PC-9 (cell line): ENCODE data around the gene ZNF513. TPM values are rescaled to one million over a fixed set of nuclear protein-coding genes. Genes with fewer than 3 reads are reported as not detected.

Source experiments
- BruUV-seq: library from RNA; stranded (reverse); fragments of 400-500 nt; replicated peaks from 2 replicates; lab custom pipeline; 2021; lab: Mats Ljungman, UMichigan
- CTCF ChIA-PET: fragments of 300-600 bp; sonication (Branson Sonifier 250); formaldehyde crosslinking; loops from one replicate; lab custom pipeline; 2022; ENCODE audit warnings: antibody characterized with exemption; lab: Charles Lee
- POLR2A ChIA-PET: fragments of 300-600 bp; sonication (Branson Sonifier 250); formaldehyde crosslinking; loops from one replicate; lab custom pipeline; 2022; ENCODE audit warnings: antibody characterized with exemption; ENCODE audit not compliant: unreplicated experiment; lab: Charles Lee
- DNase-seq, 2 experiments: peaks; one replicate each; pipeline versions ENCODE4 v3.0.0 to v3.0.0-alpha.2; 2015 to 2022; ENCODE audit warnings: mixed read lengths in 1 of 2
- H2AFZ ChIP-seq: fragments of 200-600 bp; sonication (generic); 2 replicates; pipeline ENCODE4 v1.8.1; 2017; ENCODE audit warnings: antibody characterized with exemption
- H3F3A ChIP-seq: fragments of 200-600 bp; sonication (generic); 2 replicates; pipeline ENCODE4 v1.8.1; 2017; ENCODE audit warnings: antibody characterized with exemption, mild to moderate bottlenecking, low read depth; ENCODE audit not compliant: insufficient read depth
- H3K27ac ChIP-seq: fragments of 200-600 bp; sonication (generic); 2 replicates; pipeline ENCODE4 v1.6.1; 2016; ENCODE audit warnings: mixed run types
- H3K27me3 ChIP-seq: fragments of 200-600 bp; sonication (generic); 2 replicates; pipeline ENCODE4 v1.6.1; 2016; ENCODE audit warnings: low read depth, mixed run types; ENCODE audit not compliant: insufficient read depth
- H3K36me3 ChIP-seq: fragments of 200-600 bp; sonication (generic); 2 replicates; pipeline ENCODE4 v1.6.1; 2016; ENCODE audit warnings: low read depth, mixed run types
- H3K4me1 ChIP-seq: fragments of 200-600 bp; sonication (generic); replicated peaks from 2 replicates; pipeline ENCODE4 v1.6.1; 2016; ENCODE audit warnings: mixed run types; ENCODE audit not compliant: insufficient read depth
- H3K4me2 ChIP-seq: fragments of 200-600 bp; sonication (generic); 2 replicates; pipeline ENCODE4 v1.6.1; 2017; ENCODE audit warnings: mixed run types
- H3K4me3 ChIP-seq: fragments of 200-600 bp; sonication (generic); 2 replicates; pipeline ENCODE4 v1.6.1; 2016; ENCODE audit warnings: mixed run types
- H3K79me2 ChIP-seq: fragments of 200-600 bp; sonication (generic); 2 replicates; pipeline ENCODE4 v1.6.1; 2017; ENCODE audit warnings: low read depth, mixed run types
- H3K9me2 ChIP-seq: fragments of 200-600 bp; sonication (generic); 2 replicates; pipeline ENCODE4 v1.8.1; 2017; ENCODE audit warnings: mild to moderate bottlenecking; ENCODE audit not compliant: insufficient read depth
- H3K9me3 ChIP-seq: fragments of 200-600 bp; sonication (generic); 2 replicates; pipeline ENCODE4 v1.8.1; 2016; ENCODE audit warnings: low read depth; ENCODE audit not compliant: insufficient read depth
- H4K20me1 ChIP-seq: fragments of 200-600 bp; sonication (generic); 2 replicates; pipeline ENCODE4 v1.8.1; 2017; ENCODE audit not compliant: insufficient read depth
- CTCF ChIP-seq: fragments of 200-600 bp; sonication (generic); conservative IDR thresholded peaks from 2 replicates; pipeline ENCODE4 v1.6.1; 2017; ENCODE audit warnings: mixed run types, antibody characterized with exemption, mild to moderate bottlenecking, moderate library complexity
- EZH2 ChIP-seq: fragments of 200-600 bp; sonication (generic); IDR thresholded peaks from 2 replicates; pipeline ENCODE4 v1.8.0; 2017; ENCODE audit warnings: antibody characterized with exemption, low read depth
- intact Hi-C: fragments of 100-400 bp; cut with micrococcal nuclease; formaldehyde crosslinking; loops from one replicate; pipeline ENCODE4 v1.10.0; 2022; ENCODE audit not compliant: unreplicated experiment
- total RNA-seq: library from RNA; stranded (reverse); gene quantifications from 2 replicates; pipeline ENCODE4 v1.2.3, GENCODE V29; 2021

The ZNF513 gene
- total RNA-seq, 1 experiment from 2014 or later, result 4.5 TPM

GRCh38 chr2:27381577-27382181 lies 1.1 kb upstream of the ZNF513 start:
- no peak for DNase-seq
- TF ChIP-seq CTCF (no peak), EZH2 (no peak)
- POLR2A ChIA-PET, result interaction anchor here (0.6 kb wide), 1 partner anchor 59 kb away, joined by 3 read pairs; no protein-coding TSS in a partner anchor
- Histone ChIP-seq H3K27ac (no peak overlapping the region), H3F3A (peaks cover 63% of the 10 kb centered on the region), H2AFZ (no peak overlapping the region), H4K20me1 (0 out of 2 replicates have a peak, but pooled peaks cover 7% of the 10 kb centered on the region), H3K27me3 (no peaks in the 10 kb centered on the region), H3K36me3 (peaks cover 23% of the 10 kb centered on the region), H3K4me2 (no peak overlapping the region), H3K9me3 (no peaks in the 10 kb centered on the region), H3K4me3 (no peak overlapping the region), H3K79me2 (no peaks in the 10 kb centered on the region), H3K9me2 (no peaks in the 10 kb centered on the region), H3K4me1 (no peaks in the 10 kb centered on the region)
- CTCF ChIA-PET, result no interaction called here
- TSS peak; percentile 35 for BruUV-seq
- intact Hi-C loops, result no loop called here

- H3K79me2 ChIP-seq, result no peaks in the 10 kb centered on the region
- 0 out of 2 replicates have a peak, but pooled peaks cover 7% of the 10 kb centered on the region for H4K20me1 ChIP-seq
- peak overlapping the region; percentile 84 for H3K4me2 ChIP-seq
- H3K9me2 ChIP-seq, result no peaks in the 10 kb centered on the region
- H3K9me3 ChIP-seq, result no peaks in the 10 kb centered on the region
- H2AFZ ChIP-seq, result peak overlapping the region; percentile 50; the same call in 1 of the 2 replicates
- H3K4me3 ChIP-seq, result peak overlapping the region; percentile 57
- H3K27ac ChIP-seq, result peak overlapping the region; percentile 12; the same call in 1 of the 2 replicates
- TF ChIP-seq EZH2 (no peak), CTCF (no peak)
- CTCF ChIA-PET, result no interaction called here
- POLR2A ChIA-PET, result no interaction called here
- intact Hi-C loops, result no loop called here
- H3K36me3 ChIP-seq, result peaks cover 14% of the 10 kb centered on the region; the same call in 1 of the 2 replicates
- no peaks in the 10 kb centered on the region for H3K27me3 ChIP-seq
- no TSS peak for BruUV-seq
- peaks cover 62% of the 10 kb centered on the region for H3F3A ChIP-seq
- DNase-seq, result peak; percentile 20 to 48
- no peaks in the 10 kb centered on the region for H3K4me1 ChIP-seq
Observed at GRCh38 chr2:27379836-27380625, 503 bp downstream of the ZNF513 start.

DNA sequence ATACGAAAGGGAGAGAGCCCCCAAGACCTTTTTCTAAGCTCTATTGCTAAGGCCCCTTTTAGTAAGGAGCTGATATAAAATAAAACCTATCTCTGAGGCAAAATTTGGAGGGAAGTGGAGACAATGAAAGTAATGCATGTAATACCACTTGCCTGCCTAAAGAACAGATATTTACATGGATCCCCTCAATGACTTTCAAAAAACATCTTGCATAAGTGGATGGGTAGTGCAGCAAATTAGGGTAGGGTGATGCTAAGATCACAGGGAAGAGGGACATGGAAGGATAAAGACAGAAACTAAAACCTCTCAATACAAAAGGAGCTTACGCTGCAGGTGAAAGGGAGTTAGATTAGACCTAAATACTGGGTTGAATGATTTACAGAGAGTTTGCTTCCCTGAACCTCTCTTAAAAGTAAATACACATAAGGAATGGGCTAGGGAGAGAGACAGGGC lies 1.1 kb downstream of the ZNF513 start:
- H4K20me1 ChIP-seq, result 0 out of 2 replicates have a peak, but pooled peaks cover 7% of the 10 kb centered on the region
- no peaks in the 10 kb centered on the region for H3K27me3 ChIP-seq
- no peaks in the 10 kb centered on the region for H3K79me2 ChIP-seq
- DNase-seq, result no peak
- peaks cover 57% of the 10 kb centered on the region for H3F3A ChIP-seq
- peaks cover 17% of the 10 kb centered on the region; the same call in 1 of the 2 replicates for H3K36me3 ChIP-seq
- TF ChIP-seq CTCF (no peak), EZH2 (no peak)
- H3K4me2 ChIP-seq, result peak overlapping the region; percentile 84
- no peaks in the 10 kb centered on the region for H3K4me1 ChIP-seq
- POLR2A ChIA-PET, result no interaction called here
- intact Hi-C loops, result no loop called here
- CTCF ChIA-PET, result no interaction called here
- H3K4me3 ChIP-seq, result peak overlapping the region; percentile 57
- no TSS peak for BruUV-seq
- H2AFZ ChIP-seq, result no peak overlapping the region
- H3K27ac ChIP-seq, result peak overlapping the region; percentile 12; the same call in 1 of the 2 replicates
- H3K9me2 ChIP-seq, result no peaks in the 10 kb centered on the region
- no peaks in the 10 kb centered on the region for H3K9me3 ChIP-seq
